SU-DHL-6 (cell line): ENCODE results near the gene FOLR3.
"Not testable (repeated sequence)": the region's sequence is repeated elsewhere in the genome, so short reads cannot be mapped to it uniquely, and the experiment has no call there.

Experiments
- EZH2phosphoT487 ChIP-seq: fragments of 200-600 bp; sonication (generic), shearing (Covaris generic); conservative IDR thresholded peaks from 2 replicates; pipeline ENCODE4 v1.6.1; 2018; ENCODE audit warnings: mild to moderate bottlenecking, antibody characterized with exemption, low read length, moderate library complexity, mixed read lengths
- TF ChIP-seq, protein P1 (sequence below): fragments of 200-600 bp; sonication (generic); IDR thresholded peaks from one replicate; pipeline ENCODE4 v1.5.1; 2017; ENCODE audit warnings: antibody characterized with exemption, mild to moderate bottlenecking, low read length, moderate library complexity; ENCODE audit not compliant: insufficient read depth, poor library complexity, severe bottlenecking

DNA sequence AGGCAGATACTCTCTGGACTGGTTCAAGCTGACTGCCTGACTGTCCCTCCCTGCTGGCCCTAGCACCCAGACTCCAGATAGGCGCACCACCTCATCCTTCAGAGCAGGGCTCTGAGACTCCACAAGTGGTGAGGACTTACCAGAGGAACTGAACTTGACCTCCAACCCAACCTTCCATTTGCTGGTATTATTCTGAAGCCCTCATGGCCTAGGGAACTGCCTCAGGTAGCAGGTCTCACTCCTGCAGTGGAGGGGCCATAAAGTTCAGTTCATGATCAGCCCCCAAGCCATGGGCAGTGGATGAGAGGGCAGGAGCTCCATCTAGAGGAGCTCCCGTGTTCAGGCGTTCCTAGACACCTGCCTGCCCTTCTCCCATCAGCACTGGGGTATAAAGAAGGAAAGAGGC is 46.0 kb downstream of the FOLR3 start:
- TF ChIP-seq, protein P1, sequence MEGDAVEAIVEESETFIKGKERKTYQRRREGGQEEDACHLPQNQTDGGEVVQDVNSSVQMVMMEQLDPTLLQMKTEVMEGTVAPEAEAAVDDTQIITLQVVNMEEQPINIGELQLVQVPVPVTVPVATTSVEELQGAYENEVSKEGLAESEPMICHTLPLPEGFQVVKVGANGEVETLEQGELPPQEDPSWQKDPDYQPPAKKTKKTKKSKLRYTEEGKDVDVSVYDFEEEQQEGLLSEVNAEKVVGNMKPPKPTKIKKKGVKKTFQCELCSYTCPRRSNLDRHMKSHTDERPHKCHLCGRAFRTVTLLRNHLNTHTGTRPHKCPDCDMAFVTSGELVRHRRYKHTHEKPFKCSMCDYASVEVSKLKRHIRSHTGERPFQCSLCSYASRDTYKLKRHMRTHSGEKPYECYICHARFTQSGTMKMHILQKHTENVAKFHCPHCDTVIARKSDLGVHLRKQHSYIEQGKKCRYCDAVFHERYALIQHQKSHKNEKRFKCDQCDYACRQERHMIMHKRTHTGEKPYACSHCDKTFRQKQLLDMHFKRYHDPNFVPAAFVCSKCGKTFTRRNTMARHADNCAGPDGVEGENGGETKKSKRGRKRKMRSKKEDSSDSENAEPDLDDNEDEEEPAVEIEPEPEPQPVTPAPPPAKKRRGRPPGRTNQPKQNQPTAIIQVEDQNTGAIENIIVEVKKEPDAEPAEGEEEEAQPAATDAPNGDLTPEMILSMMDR = not testable (repeated sequence)
- TF ChIP-seq EZH2phosphoT487 = not testable (repeated sequence)
